ENCODE data around the gene MCTP1. TPM values are rescaled to one million over a fixed set of nuclear protein-coding genes. Genes with fewer than 3 reads are reported as not detected.

The MCTP1 gene
- total RNA-seq, 1 experiment from 2014 or later: 2.5 TPM

GRCh38 chr5:94849324-94849723, 435.6 kb downstream of the MCTP1 start:
- H2BK20ac ChIP-seq (ENCODE audit: low read depth, low read length, poor library complexity, severe bottlenecking): no peak overlapping the region
- no peaks in the 10 kb centered on the region for H3K9me3 Mint-ChIP-seq

More at GRCh38 chr5:94849324-94849723, 435.6 kb downstream of the MCTP1 start:
- Histone ChIP-seq H2AFZ (ENCODE audit: low read length) (no peak overlapping the region), H3K27me3 (ENCODE audit: insufficient read depth, low read length) (no peaks in the 10 kb centered on the region), H3K18ac (ENCODE audit: insufficient read length, low read depth, low read length) (no peak overlapping the region), H3K79me1 (ENCODE audit: insufficient read depth, low read depth, low read length, poor library complexity, severe bottlenecking) (no peaks in the 10 kb centered on the region), H3K9me3 (ENCODE audit: control insufficient read depth, low read depth, low read length) (no peaks in the 10 kb centered on the region), H3K56ac (ENCODE audit: insufficient read length, low read depth, low read length) (no peak overlapping the region), H4K8ac (replicated peaks; ENCODE audit: insufficient read length, low read depth, low read length) (no peak overlapping the region), H3K4me1 (ENCODE audit: insufficient read depth, low read length) (peaks cover 3% of the 10 kb centered on the region; the same call in 1 of the 2 replicates), H3K79me2 (ENCODE audit: insufficient read depth, low read length) (no peaks in the 10 kb centered on the region), H4K20me1 (ENCODE audit: control insufficient read depth, insufficient read depth, insufficient read length) (no peaks in the 10 kb centered on the region), H3K27ac (ENCODE audit: insufficient read length, low read depth, low read length) (no peak overlapping the region), H3T11ph (ENCODE audit: low read length) (no peak overlapping the region), H2BK15ac (ENCODE audit: low read depth, low read length) (no peak overlapping the region), H2BK5ac (ENCODE audit: insufficient read length, low read length) (no peak overlapping the region), H4K91ac (ENCODE audit: insufficient read length, low read depth, low read length) (no peak overlapping the region), H3K14ac (ENCODE audit: insufficient read depth, low read length) (no peak overlapping the region), H2BK120ac (ENCODE audit: low read depth, low read length, poor library complexity, severe bottlenecking) (no peak overlapping the region), H3K23ac (ENCODE audit: insufficient read length, low read depth, low read length) (no peak overlapping the region), H2AK5ac (ENCODE audit: insufficient read length, low read length) (no peak overlapping the region), H2BK12ac (ENCODE audit: insufficient read length, low read depth, low read length) (no peak overlapping the region), H3K4ac (ENCODE audit: low read depth, low read length) (no peak overlapping the region), H3K4me2 (ENCODE audit: insufficient read depth, insufficient read length, low read length) (no peak overlapping the region), H3K9ac (ENCODE audit: extremely low read depth, insufficient read length, low read length) (no peak overlapping the region), H3K23me2 (ENCODE audit: insufficient read length, low read depth, low read length, poor library complexity, severe bottlenecking) (no peaks in the 10 kb centered on the region), H4K5ac (ENCODE audit: insufficient read length, low read depth, low read length) (no peak overlapping the region)
- Mint-ChIP-seq H3K4me1 (peaks cover 34 to 40% of the 10 kb centered on the region in 2 experiments), H3K4me3 (no peak overlapping the region), H3K27ac (peak overlapping the region in 2 of 3 experiments; percentile 3 to 25; a peak in 2 of 7 replicates), H3K36me3 (ENCODE audit: insufficient read depth in 1 of 3, low read depth in 3 of 3) (no peaks in the 10 kb centered on the region), H3K27me3 (ENCODE audit: low read depth) (no peaks in the 10 kb centered on the region; the same call in 1 of the 2 replicates)
- WGBS (ENCODE audit: extremely low coverage, insufficient read length, low lambda C conversion rate): no CpG with 5 or more reads among the region's 4 CpGs
- DNase-seq: no peak
- no peak for TF ChIP-seq CTCF (conservative IDR thresholded peaks at IDR 0.05)

Data from H9 (cell line).